Small intestine (tissue), 7 donors: Measurements from ENCODE around the gene SCLT1. TPM values are rescaled to one million over a fixed set of nuclear protein-coding genes. Genes with fewer than 3 reads are reported as not detected.

Experiments
- DNase-seq, 2 donors: peaks; one replicate each; pipeline versions ENCODE4 v3.0.0 to v3.0.0-alpha.2; 2013
- FAIRE-seq: peaks from 2 replicates; lab custom pipeline; 2012; peaks lifted over from hg19 to GRCh38; lab: Jason Lieb, UNC
- H3K27ac ChIP-seq, 3 donors: one replicate each; pipeline ENCODE4 v1.5.1; 2013; ENCODE audit warnings: low read length in 2 of 3, mild to moderate bottlenecking in 2 of 3, control low read depth in 1 of 3, inconsistent platforms in 1 of 3, low read depth in 1 of 3, moderate library complexity in 1 of 3
- H3K27me3 ChIP-seq, 3 donors: one replicate each; pipeline ENCODE4 v1.6.1; 2013; ENCODE audit warnings: low read length in 3 of 3, inconsistent platforms in 1 of 3; ENCODE audit not compliant: control insufficient read depth in 3 of 3, insufficient read depth in 3 of 3
- H3K36me3 ChIP-seq, 3 donors: one replicate each; pipeline ENCODE4 v1.6.1; 2013; ENCODE audit warnings: low read length in 3 of 3, inconsistent platforms in 1 of 3, low read depth in 1 of 3, mild to moderate bottlenecking in 1 of 3, moderate library complexity in 1 of 3; ENCODE audit not compliant: control insufficient read depth in 3 of 3, insufficient read depth in 2 of 3
- H3K4me1 ChIP-seq, 3 donors: one replicate each; pipeline ENCODE4 v1.6.1; 2013; ENCODE audit warnings: low read length in 2 of 3, inconsistent platforms in 1 of 3, low read depth in 1 of 3, mild to moderate bottlenecking in 1 of 3, moderate library complexity in 1 of 3; ENCODE audit not compliant: control insufficient read depth in 3 of 3, insufficient read depth in 2 of 3
- H3K4me3 ChIP-seq, 3 donors: one replicate each; pipeline ENCODE4 v1.5.1; 2013; ENCODE audit warnings: low read length in 3 of 3, control low read depth in 1 of 3, inconsistent platforms in 1 of 3, low read depth in 1 of 3, mild to moderate bottlenecking in 1 of 3, moderate library complexity in 1 of 3
- H3K9me3 ChIP-seq, 2 donors: one replicate each; pipeline ENCODE4 v1.6.1; 2013; ENCODE audit warnings: low read depth in 1 of 2, low read length in 1 of 2; ENCODE audit not compliant: control insufficient read depth in 2 of 2, insufficient read depth in 1 of 2
- WGBS, 3 donors: extraction: QIAGEN DNeasy Blood & Tissue Kit; methylation state at CpG; one replicate each; pipeline ENCODE4 v1.1.7; 2013; 5-methylcytosine and 5-hydroxymethylcytosine counted together
- polyA plus RNA-seq, 4 donors: library from polyadenylated mRNA; stranded (reverse) in 3 of 4; unstranded in 1 of 4; fragments of 200-250 nt in 3 of 4; fragments of 120-200 nt in 1 of 4; gene quantifications; one replicate each; pipeline versions ENCODE4 v1.2.1 to v1.2.3, GENCODE V29; 2013
- donor health status: healthy with polysubstance abuse.
- donor health status: control.
- donor health status: control.
- donor health status: Bipolar disorder and iron deficiency.
- donor health status: healthy.

The SCLT1 gene
- polyA plus RNA-seq, 4 donors = 3.5 to 10.1 (median 4.6) TPM

DNA sequence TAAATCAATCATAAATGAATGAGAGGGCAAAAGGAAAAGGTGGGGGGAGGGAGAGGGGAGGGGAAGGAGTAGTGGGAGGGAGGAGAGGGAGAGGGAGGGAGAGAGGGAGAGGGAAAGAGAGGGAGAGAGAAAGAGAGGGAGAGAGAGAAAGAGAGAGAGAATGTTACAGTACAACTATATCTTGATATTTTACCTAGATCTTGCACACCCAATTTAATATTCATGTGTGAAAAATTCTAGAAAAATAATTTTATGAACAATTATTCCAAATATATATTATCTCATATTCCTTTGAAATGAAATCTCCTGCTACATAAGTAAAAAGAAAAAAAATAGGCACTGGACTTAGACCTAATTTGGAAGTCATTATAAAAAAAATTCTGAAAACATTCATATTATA lies 120.0 kb downstream of the SCLT1 start:
- no peak for DNase-seq
- Histone ChIP-seq H3K36me3 (peaks cover 0 to 4% (median 2%) of the 10 kb centered on the region in 3 donors), H3K27ac (no peak overlapping the region), H3K9me3 (no peaks in the 10 kb centered on the region), H3K4me3 (no peak overlapping the region), H3K4me1 (no peaks in the 10 kb centered on the region), H3K27me3 (no peaks in the 10 kb centered on the region)
- FAIRE-seq = peak; percentile 23

DNA sequence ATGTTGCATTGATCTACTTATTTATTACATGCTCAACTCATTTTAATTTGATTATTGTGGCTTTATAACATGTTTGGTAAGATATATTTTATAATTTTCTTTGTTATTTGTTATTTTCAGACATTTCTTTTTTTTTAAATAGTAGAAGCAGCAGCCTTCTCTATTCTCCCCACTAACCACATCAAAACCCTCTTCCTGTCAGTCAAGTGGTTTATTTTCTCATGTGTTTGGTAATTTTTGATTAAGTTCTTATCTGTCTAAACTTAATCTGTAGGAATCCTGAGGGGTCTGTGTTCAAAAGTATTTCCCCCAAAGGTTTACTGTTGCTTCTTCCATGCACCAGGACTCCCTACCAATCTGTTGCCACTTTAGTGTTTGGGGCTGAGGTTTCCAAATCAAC lies 131.9 kb downstream of the SCLT1 start:
- H3K9me3 ChIP-seq = no peaks in the 10 kb centered on the region
- no peak overlapping the region for H3K27ac ChIP-seq
- FAIRE-seq (no peak), DNase-seq (no peak)
- H3K36me3 ChIP-seq = peaks cover 0 to 2% (median 1%) of the 10 kb centered on the region in 3 donors
- H3K4me1 ChIP-seq = no peaks in the 10 kb centered on the region
- H3K4me3 ChIP-seq = no peak overlapping the region
- no peaks in the 10 kb centered on the region for H3K27me3 ChIP-seq

DNA sequence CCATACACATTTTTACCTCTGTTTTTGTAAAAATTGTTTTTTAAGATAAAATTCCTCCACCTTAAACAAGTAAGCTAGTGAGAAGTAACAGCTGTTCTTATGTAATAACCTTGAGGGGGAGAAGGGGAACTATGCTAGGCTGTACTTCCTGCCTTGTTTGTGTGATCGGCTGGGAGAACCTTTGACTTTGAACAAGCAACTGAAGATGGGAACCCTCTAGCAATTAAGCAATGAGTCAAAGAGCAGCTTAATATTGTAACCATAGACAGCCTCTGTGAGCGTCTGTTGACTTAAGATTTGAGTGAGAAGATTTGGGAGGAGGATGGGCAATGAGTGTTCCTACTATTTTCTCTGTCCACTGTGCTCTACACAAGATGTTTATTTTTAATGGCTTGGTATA lies 135.1 kb downstream of the SCLT1 start:
- DNase-seq = peak; percentile 6 to 55

DNA sequence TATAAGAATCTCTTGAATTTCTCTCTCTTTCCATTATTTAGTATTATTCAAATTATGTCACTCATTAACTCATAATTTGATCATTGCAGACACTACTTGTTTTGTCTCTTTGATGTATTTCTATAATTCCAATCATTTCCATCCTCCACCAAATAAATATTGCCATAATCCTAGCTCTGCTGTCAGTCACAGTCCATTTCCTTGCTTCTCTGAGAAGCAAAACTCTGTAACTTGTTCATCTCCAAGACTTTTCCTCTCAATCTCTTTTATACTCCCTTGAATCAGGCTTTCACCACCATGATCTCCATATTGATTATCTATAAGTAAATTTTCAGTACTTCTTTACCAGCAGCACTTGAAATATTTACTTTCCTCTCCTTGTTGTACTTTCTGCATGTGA lies 135.9 kb downstream of the SCLT1 start:
- Histone ChIP-seq H3K4me3 (no peak overlapping the region), H3K9me3 (no peaks in the 10 kb centered on the region), H3K36me3 (no peaks in the 10 kb centered on the region), H3K27ac (no peak overlapping the region), H3K4me1 (no peaks in the 10 kb centered on the region), H3K27me3 (no peaks in the 10 kb centered on the region)
- DNase-seq (no peak), FAIRE-seq (no peak)

More for the DNA sequence above, 135.1 kb downstream of the SCLT1 start:
- Histone ChIP-seq H3K27me3 (no peaks in the 10 kb centered on the region), H3K36me3 (peaks cover 0 to under 1% (median 0%) of the 10 kb centered on the region in 3 donors), H3K27ac (no peak overlapping the region), H3K9me3 (no peaks in the 10 kb centered on the region), H3K4me3 (no peak overlapping the region), H3K4me1 (no peaks in the 10 kb centered on the region)
- 58 to 77% (median 76%) methylated on average over 2 of the region's 2 CpGs for WGBS, 3 donors
- no peak for FAIRE-seq

DNA sequence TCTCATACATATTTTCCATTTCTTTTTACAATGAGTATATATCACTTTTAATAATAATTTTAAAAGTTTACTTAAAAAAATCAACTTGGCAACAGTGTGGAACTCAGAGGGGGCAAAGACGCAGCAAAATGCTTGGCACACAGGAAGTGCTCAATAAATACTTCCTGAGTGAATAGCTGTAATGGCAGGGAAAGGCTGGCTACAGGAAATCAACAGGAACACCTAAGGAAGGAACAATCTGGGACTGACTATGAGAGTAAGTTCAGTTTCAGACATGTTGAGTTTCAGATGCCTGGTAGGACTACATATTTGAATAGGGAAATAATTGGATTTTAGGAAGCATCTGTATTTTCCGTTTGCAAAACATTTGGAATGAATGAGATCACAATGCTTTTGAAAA lies 137.6 kb downstream of the SCLT1 start:
- FAIRE-seq (no peak), DNase-seq (no peak)
- H3K9me3 ChIP-seq = no peaks in the 10 kb centered on the region

DNA sequence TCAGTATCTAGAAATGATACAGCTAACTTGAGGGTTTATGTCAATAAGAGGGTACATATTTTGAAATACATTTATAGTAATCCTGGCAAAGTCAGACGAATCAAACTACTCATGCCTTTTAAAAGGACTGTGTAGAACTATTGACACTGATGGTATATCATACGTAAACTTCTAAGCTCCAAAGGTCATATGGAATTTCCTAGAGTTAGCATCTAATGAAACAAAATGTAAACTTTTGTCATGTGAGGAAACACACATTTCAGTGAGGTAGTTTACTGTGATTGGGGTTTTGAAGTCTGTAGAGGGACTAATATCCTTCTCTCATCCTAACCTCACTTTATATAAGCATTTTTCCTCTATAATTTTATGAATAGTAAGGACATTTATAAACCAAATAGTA lies 138.4 kb downstream of the SCLT1 start:
- FAIRE-seq (no peak), DNase-seq (no peak)
- no peaks in the 10 kb centered on the region for H3K4me1 ChIP-seq
- H3K27me3 ChIP-seq = no peaks in the 10 kb centered on the region
- H3K9me3 ChIP-seq = no peaks in the 10 kb centered on the region
- 78 to 81% (median 79%) methylated on average over 2 of the region's 2 CpGs for WGBS, 3 donors
- H3K36me3 ChIP-seq = no peaks in the 10 kb centered on the region
- no peak overlapping the region for H3K4me3 ChIP-seq
- no peak overlapping the region for H3K27ac ChIP-seq

More for the DNA sequence above, 137.6 kb downstream of the SCLT1 start:
- Histone ChIP-seq H3K27ac (no peak overlapping the region), H3K4me3 (no peak overlapping the region), H3K36me3 (no peaks in the 10 kb centered on the region), H3K27me3 (no peaks in the 10 kb centered on the region), H3K4me1 (no peaks in the 10 kb centered on the region)
- WGBS, 3 donors = 70 to 92% (median 87%) methylated on average over 2 of the region's 2 CpGs

DNA sequence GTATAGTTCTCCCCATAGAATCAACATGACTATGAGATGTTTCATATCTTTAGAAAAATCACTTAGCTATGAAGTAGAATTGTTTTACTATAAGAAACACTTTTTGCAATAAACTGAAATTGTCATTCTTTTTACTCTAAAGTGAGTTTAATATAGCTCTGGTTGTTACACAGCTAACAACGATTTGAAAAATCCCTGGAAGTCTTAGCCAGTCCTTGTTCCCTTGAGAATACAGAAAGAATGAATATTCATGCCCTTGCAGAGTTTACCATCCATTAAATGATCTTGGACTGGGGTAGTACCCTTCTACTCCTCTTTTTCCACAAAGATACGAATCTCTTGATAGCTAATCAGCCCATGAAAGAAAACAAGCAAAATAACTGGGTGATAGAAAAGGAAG lies 142.0 kb downstream of the SCLT1 start:
- Histone ChIP-seq H3K4me1 (peaks cover 0 to 4% (median 0%) of the 10 kb centered on the region in 3 donors), H3K9me3 (no peaks in the 10 kb centered on the region), H3K27ac (no peak overlapping the region), H3K27me3 (no peaks in the 10 kb centered on the region), H3K36me3 (no peaks in the 10 kb centered on the region), H3K4me3 (no peak overlapping the region)
- FAIRE-seq (peak; percentile 94), DNase-seq (no peak)
- WGBS, 3 donors = 78 to 95% (median 92%) methylated on average over 2 of the region's 2 CpGs

DNA sequence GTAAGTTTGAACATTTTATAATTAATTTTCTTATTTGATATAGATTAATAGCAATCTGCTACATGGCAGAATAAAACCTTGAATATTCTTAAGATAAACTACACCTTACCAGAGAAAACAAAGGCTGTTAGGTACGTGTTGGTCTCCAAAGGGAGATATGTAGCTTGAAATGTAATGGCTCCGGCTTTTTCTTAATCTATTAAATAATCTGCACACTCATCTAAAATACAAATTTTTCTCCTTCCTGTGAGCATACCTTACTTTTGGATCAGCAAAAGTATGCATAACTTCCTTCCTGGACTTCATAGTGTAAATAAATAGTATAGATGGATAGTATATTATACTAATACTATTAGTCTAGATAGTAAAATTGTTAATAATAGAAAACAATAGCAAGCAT lies 142.5 kb downstream of the SCLT1 start:
- Histone ChIP-seq H3K27ac (no peak overlapping the region), H3K4me3 (no peak overlapping the region), H3K36me3 (no peaks in the 10 kb centered on the region), H3K27me3 (no peaks in the 10 kb centered on the region), H3K4me1 (peaks cover 0 to 4% (median 0%) of the 10 kb centered on the region in 3 donors), H3K9me3 (no peaks in the 10 kb centered on the region)
- 95 to 100% (median 98%) methylated on average over 2 of the region's 2 CpGs for WGBS, 3 donors
- FAIRE-seq = no peak
- DNase-seq = no peak

DNA sequence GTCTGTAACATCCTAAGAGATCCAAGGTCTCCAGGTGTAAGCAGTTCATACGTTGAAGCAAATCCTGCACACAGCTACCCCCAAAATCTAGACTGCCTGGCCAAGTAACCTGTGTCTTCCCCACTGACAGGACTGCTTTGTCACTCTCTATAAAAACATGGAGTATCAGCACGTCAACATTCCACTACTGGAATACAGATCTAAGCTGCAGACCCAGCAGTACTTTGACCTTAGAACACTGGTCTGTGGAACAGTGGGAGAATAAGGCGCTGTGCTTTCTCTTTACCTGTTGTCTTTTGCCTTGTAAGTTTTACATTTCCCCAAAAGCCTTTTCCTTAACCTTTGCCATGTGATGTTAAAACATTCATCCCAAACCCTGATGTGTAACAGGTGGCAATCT lies 146.4 kb downstream of the SCLT1 start:
- WGBS, 3 donors = 60 to 87% (median 81%) methylated on average over 3 of the region's 3 CpGs
- FAIRE-seq (no peak), DNase-seq (peak; percentile 15 to 35)
- H3K4me1 ChIP-seq = peaks cover 0 to 4% (median 0%) of the 10 kb centered on the region in 3 donors
- H3K36me3 ChIP-seq = no peaks in the 10 kb centered on the region
- H3K27ac ChIP-seq = peak overlapping the region in 1 of 3 donors; percentile 46
- H3K27me3 ChIP-seq = no peaks in the 10 kb centered on the region
- no peaks in the 10 kb centered on the region for H3K9me3 ChIP-seq
- H3K4me3 ChIP-seq = no peak overlapping the region
